GM23248 (cell line): ENCODE data around the gene STK38.

ENCODE experiments used
- EZH2 ChIP-seq: fragments of 200-600 bp; sonication (generic); IDR thresholded peaks from 2 replicates; pipeline ENCODE4 v1.6.1; 2018; ENCODE audit warnings: antibody characterized with exemption, mild to moderate bottlenecking; ENCODE audit not compliant: insufficient read depth, poor library complexity, severe bottlenecking
- EZH2phosphoT487 ChIP-seq: fragments of 200-600 bp; sonication (generic); IDR thresholded peaks from 2 replicates; pipeline ENCODE4 v1.6.1; 2018; ENCODE audit warnings: antibody characterized with exemption, moderate library complexity, mild to moderate bottlenecking, low read depth; ENCODE audit not compliant: insufficient read depth

GRCh38 chr6:36560822-36561221 lies 13.5 kb upstream of the STK38 start:
- TF ChIP-seq EZH2phosphoT487: no peak
- TF ChIP-seq EZH2: no peak
